BLaER1 treated with 17β-estradiol and CSF1 and Interleukin-3, amounts not matched to agents 10 nM and 100 nM (cell line): Measurements from ENCODE around the gene WNT2.

Experiments
- H3K27ac ChIP-seq, 11 experiments: shearing (Covaris generic); formaldehyde crosslinking; 2 replicates each; pipeline ENCODE4 v1.8.1; 2022
- H3K27me3 ChIP-seq, 11 experiments: shearing (Covaris generic); formaldehyde crosslinking; 2 replicates each; pipeline ENCODE4 v1.8.1; 2022
- H3K36me3 ChIP-seq, 11 experiments: shearing (Covaris generic); formaldehyde crosslinking; 2 replicates each; pipeline ENCODE4 v1.8.1; 2022
- H3K4me1 ChIP-seq, 10 experiments: shearing (Covaris generic); formaldehyde crosslinking; 2 replicates each; pipeline ENCODE4 v1.8.1; 2022
- H3K4me2 ChIP-seq, 11 experiments: shearing (Covaris generic); formaldehyde crosslinking; 2 replicates each; pipeline ENCODE4 v1.8.1; 2022
- H3K4me3 ChIP-seq, 10 experiments: shearing (Covaris generic); formaldehyde crosslinking; 2 replicates each; pipeline ENCODE4 v1.8.1; 2022
- H3K9ac ChIP-seq, 11 experiments: shearing (Covaris generic); formaldehyde crosslinking; 2 replicates each; pipeline ENCODE4 v1.8.1; 2022
- H3K9me3 ChIP-seq, 11 experiments: shearing (Covaris generic); formaldehyde crosslinking; replicated peaks in 1 of 11; 2 replicates each; pipeline ENCODE4 v1.8.1; 2022
- H4K20me1 ChIP-seq, 11 experiments: shearing (Covaris generic); formaldehyde crosslinking; 2 replicates each; pipeline ENCODE4 v1.8.1; 2022
- Cebpa-rat ChIP-seq, 11 experiments: shearing (Covaris generic); IDR thresholded peaks; 2 replicates each; pipeline ENCODE4 v1.8.1; 2022

The WNT2 gene

GRCh38 chr7:117338020-117338419, 15.2 kb upstream of the WNT2 start:
- Histone ChIP-seq H3K27ac (no peak overlapping the region), H4K20me1 (no peaks in the 10 kb centered on the region), H3K9me3 (no peaks in the 10 kb centered on the region), H3K27me3 (no peaks in the 10 kb centered on the region), H3K4me3 (no peak overlapping the region), H3K4me1 (no peaks in the 10 kb centered on the region), H3K9ac (no peak overlapping the region), H3K36me3 (no peaks in the 10 kb centered on the region), H3K4me2 (no peak overlapping the region)
- TF ChIP-seq Cebpa-rat (IDR thresholded peaks at IDR 0.05), result no peak

GRCh38 chr7:117333168-117333567, 10.3 kb upstream of the WNT2 start:
- Histone ChIP-seq H3K9me3 (peaks cover 0 to 5% (median 0%) of the 10 kb centered on the region in 11 experiments; a peak in 2 of 22 replicates), H3K36me3 (no peaks in the 10 kb centered on the region), H3K9ac (no peak overlapping the region), H3K4me1 (0 out of 20 replicates have a peak, but pooled peaks cover 0 to 5% (median 0%) of the 10 kb centered on the region in 10 experiments), H3K27me3 (no peaks in the 10 kb centered on the region), H3K4me3 (no peak overlapping the region), H3K4me2 (no peak overlapping the region), H3K27ac (no peak overlapping the region), H4K20me1 (no peaks in the 10 kb centered on the region)
- TF ChIP-seq Cebpa-rat (IDR thresholded peaks at IDR 0.05), result no peak

DNA sequence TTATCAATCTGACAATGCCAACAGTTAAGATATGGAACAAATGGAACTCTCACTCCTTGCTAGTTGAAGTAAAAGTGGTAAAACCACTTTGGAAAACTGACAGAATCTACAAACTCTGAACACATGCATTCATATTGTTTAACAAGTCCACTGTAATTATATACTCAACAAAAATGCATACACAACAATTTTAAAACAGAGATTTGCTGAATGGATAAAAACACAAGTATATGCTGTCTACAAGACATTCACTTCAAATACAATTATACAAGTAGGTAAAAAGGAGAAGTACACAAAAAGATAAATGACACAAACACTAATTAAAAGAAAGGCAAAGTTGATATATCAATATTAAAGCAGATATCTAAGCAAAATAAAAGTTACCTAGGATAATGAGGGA, 9.2 kb upstream of the WNT2 start:
- H3K9me3 ChIP-seq, result peaks cover 0 to 5% (median 0%) of the 10 kb centered on the region in 11 experiments; a peak in 2 of 22 replicates
- H4K20me1 ChIP-seq, result no peaks in the 10 kb centered on the region
- H3K4me1 ChIP-seq, result 0 out of 20 replicates have a peak, but pooled peaks cover 0 to 5% (median 0%) of the 10 kb centered on the region in 10 experiments
- no peak overlapping the region for H3K4me3 ChIP-seq
- no peak overlapping the region for H3K27ac ChIP-seq
- no peaks in the 10 kb centered on the region for H3K27me3 ChIP-seq
- H3K4me2 ChIP-seq, result no peak overlapping the region
- no peak overlapping the region for H3K9ac ChIP-seq
- H3K36me3 ChIP-seq, result no peaks in the 10 kb centered on the region
- no peak for TF ChIP-seq Cebpa-rat (IDR thresholded peaks at IDR 0.05)

DNA sequence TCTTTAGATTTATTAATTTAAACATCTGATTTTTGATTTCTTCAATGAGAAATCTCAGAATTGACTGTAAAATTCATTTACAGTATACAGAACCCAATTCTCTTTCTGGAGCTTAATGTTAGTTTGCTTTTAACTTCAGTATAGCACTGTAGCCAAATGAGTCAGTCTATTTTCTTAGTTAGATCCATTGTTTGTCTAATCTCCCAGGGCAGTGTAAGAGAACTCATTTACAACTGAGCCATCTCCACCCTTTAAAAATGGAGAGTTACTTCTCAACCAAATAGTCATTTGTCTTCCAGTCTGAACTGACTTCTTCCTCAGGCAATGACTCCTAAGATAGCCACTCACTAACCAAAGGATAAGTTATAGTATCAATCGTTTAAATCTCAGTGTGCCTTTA, 3.0 kb upstream of the WNT2 start:
- no peak overlapping the region for H3K27ac ChIP-seq
- H3K4me3 ChIP-seq, result no peak overlapping the region
- H3K27me3 ChIP-seq, result no peaks in the 10 kb centered on the region; a peak in 1 of 22 replicates
- no peak overlapping the region for H3K4me2 ChIP-seq
- H3K9ac ChIP-seq, result no peak overlapping the region
- H4K20me1 ChIP-seq, result no peaks in the 10 kb centered on the region
- H3K9me3 ChIP-seq, result peaks cover 22 to 35% (median 28%) of the 10 kb centered on the region in 11 experiments
- no peaks in the 10 kb centered on the region for H3K36me3 ChIP-seq
- TF ChIP-seq Cebpa-rat (IDR thresholded peaks at IDR 0.05), result no peak
- H3K4me1 ChIP-seq, result no peaks in the 10 kb centered on the region

DNA sequence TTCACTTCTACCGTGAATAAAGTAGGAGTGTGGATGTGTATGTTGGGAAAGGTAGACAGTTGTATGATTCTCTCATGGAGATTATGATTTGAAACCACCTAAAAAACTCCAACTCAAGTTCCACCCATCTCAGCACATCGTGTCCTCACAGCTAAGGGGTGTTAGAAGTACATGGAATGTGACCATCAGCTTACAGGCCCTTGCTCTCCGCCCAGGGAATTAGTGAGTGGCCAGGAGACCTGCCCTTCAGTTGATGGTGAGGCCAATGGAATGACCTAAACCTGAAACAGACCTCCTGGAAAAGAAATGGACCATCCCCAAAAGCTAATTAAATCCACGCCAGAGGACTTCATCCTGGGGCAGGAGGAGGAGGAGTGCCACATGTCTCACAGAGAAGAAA, 2.1 kb upstream of the WNT2 start:
- H4K20me1 ChIP-seq, result no peaks in the 10 kb centered on the region
- no peaks in the 10 kb centered on the region; a peak in 1 of 22 replicates for H3K27me3 ChIP-seq
- H3K4me2 ChIP-seq, result no peak overlapping the region
- H3K4me1 ChIP-seq, result no peaks in the 10 kb centered on the region
- no peak overlapping the region for H3K4me3 ChIP-seq
- no peaks in the 10 kb centered on the region for H3K36me3 ChIP-seq
- no peak for TF ChIP-seq Cebpa-rat (IDR thresholded peaks at IDR 0.05)
- H3K9ac ChIP-seq, result no peak overlapping the region
- peaks cover 22 to 35% (median 27%) of the 10 kb centered on the region in 11 experiments for H3K9me3 ChIP-seq
- H3K27ac ChIP-seq, result no peak overlapping the region

- Histone ChIP-seq H3K27me3 (no peaks in the 10 kb centered on the region; a peak in 1 of 22 replicates), H3K4me1 (no peaks in the 10 kb centered on the region), H4K20me1 (no peaks in the 10 kb centered on the region), H3K9ac (no peak overlapping the region), H3K9me3 (peaks cover 22 to 35% (median 27%) of the 10 kb centered on the region in 11 experiments), H3K4me2 (no peak overlapping the region), H3K27ac (no peak overlapping the region), H3K36me3 (no peaks in the 10 kb centered on the region), H3K4me3 (no peak overlapping the region)
- TF ChIP-seq Cebpa-rat (IDR thresholded peaks at IDR 0.05), result no peak
Observed at GRCh38 chr7:117323851-117324711, 1.2 kb upstream of the WNT2 start.

DNA sequence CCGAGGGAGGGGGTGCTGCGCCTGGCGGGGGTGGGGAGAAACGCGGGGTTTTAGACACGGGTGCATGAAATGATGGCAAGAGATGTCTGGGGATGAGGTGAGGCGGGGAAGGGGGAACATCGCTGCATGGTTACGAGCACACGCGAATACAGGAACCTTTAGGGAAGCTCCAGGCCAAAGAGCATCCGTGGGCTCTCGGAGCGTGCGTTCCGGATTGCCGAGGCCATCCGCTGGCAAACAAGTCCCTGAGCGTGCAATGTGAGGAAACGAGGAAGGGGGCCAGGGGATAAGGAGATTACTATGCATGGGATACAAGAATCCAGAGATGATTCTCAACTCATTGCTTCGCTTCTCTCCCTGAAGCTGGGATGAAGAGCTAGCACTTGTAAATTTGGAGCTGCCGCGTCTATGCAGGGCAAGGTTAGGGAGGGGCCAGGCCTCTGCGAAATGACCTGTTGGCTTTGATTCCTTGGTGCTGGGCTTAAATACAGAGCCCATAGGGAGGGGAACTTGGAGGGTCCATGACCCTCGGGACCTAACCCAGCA, 520 bp upstream of the WNT2 start:
- H3K27me3 ChIP-seq, result no peaks in the 10 kb centered on the region; a peak in 1 of 22 replicates
- no peak for TF ChIP-seq Cebpa-rat (IDR thresholded peaks at IDR 0.05)
- no peak overlapping the region for H3K4me3 ChIP-seq
- peaks cover 22 to 35% (median 27%) of the 10 kb centered on the region in 11 experiments for H3K9me3 ChIP-seq
- H3K9ac ChIP-seq, result no peak overlapping the region
- H3K27ac ChIP-seq, result no peak overlapping the region
- H3K4me2 ChIP-seq, result no peak overlapping the region
- H3K36me3 ChIP-seq, result no peaks in the 10 kb centered on the region
- H3K4me1 ChIP-seq, result no peaks in the 10 kb centered on the region
- no peaks in the 10 kb centered on the region for H4K20me1 ChIP-seq

GRCh38 chr7:117320523-117320922, 2.3 kb downstream of the WNT2 start:
- Histone ChIP-seq H3K4me2 (no peak overlapping the region), H3K4me1 (no peaks in the 10 kb centered on the region), H3K9me3 (peaks cover 22 to 35% (median 27%) of the 10 kb centered on the region in 11 experiments), H3K36me3 (no peaks in the 10 kb centered on the region), H3K27me3 (no peaks in the 10 kb centered on the region; a peak in 1 of 22 replicates), H3K9ac (no peak overlapping the region), H3K27ac (no peak overlapping the region), H4K20me1 (no peaks in the 10 kb centered on the region), H3K4me3 (no peak overlapping the region)
- TF ChIP-seq Cebpa-rat (IDR thresholded peaks at IDR 0.05), result no peak

DNA sequence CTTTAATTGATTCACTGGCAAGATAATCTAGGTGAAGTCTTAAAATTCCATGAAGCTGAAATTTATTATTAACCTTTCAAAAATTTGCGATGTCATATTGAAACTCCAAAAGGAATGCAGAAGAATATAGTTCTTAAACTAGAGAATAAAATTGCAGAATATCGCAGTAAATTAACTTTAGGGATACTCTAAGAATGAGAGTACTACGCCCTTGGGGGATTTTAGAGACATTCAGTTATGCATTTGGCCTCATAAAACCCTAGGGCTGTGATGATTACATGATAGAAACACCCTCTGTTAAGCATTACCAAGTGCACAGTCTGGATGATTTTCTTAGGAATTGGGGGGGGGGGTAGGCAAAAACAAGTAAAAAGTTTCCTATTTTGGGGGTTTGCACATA, 3.7 kb downstream of the WNT2 start:
- Histone ChIP-seq H3K4me2 (no peak overlapping the region), H3K9me3 (peaks cover 18 to 25% (median 21%) of the 10 kb centered on the region in 11 experiments), H3K4me1 (no peaks in the 10 kb centered on the region), H3K9ac (no peak overlapping the region), H3K4me3 (no peak overlapping the region), H4K20me1 (no peaks in the 10 kb centered on the region), H3K27ac (no peak overlapping the region), H3K36me3 (no peaks in the 10 kb centered on the region), H3K27me3 (no peaks in the 10 kb centered on the region; a peak in 1 of 22 replicates)
- TF ChIP-seq Cebpa-rat (IDR thresholded peaks at IDR 0.05), result no peak
